OCI-LY1 (cell line): ENCODE measurements around the gene GSTT4.
"Not testable (repeated sequence)": the region's sequence is repeated elsewhere in the genome, so short reads cannot be mapped to it uniquely, and the experiment has no call there.

ENCODE experiments used
- CTCF ChIP-seq: fragments of 200-600 bp; sonication (generic), shearing (Covaris generic); IDR thresholded peaks from 2 replicates; pipeline ENCODE4 v1.5.1; 2017; ENCODE audit warnings: mild to moderate bottlenecking, antibody characterized with exemption, low read length, moderate library complexity, mixed read lengths
- EZH2 ChIP-seq: fragments of 200-600 bp; sonication (generic), shearing (Covaris generic); IDR thresholded peaks from 2 replicates; pipeline ENCODE4 v1.8.0; 2017; ENCODE audit warnings: borderline replicate concordance, mixed run types, mild to moderate bottlenecking, antibody characterized with exemption, low read length, moderate library complexity, mixed read lengths

GRCh38 chr22:23979557-23980240 lies 25.6 kb downstream of the GSTT4 start, which contains the start of gene GSTT2:
- not testable (repeated sequence) for TF ChIP-seq CTCF, EZH2
